Measurements from ENCODE around the gene TMEM115. TPM values are rescaled to one million over a fixed set of nuclear protein-coding genes. Genes with fewer than 3 reads are reported as not detected.
"Not testable (repeated sequence)": the region's sequence is repeated elsewhere in the genome, so short reads cannot be mapped to it uniquely, and the experiment has no call there.

The TMEM115 gene
- total RNA-seq, 1 donor from 2014 or later: 77.0 TPM

DNA sequence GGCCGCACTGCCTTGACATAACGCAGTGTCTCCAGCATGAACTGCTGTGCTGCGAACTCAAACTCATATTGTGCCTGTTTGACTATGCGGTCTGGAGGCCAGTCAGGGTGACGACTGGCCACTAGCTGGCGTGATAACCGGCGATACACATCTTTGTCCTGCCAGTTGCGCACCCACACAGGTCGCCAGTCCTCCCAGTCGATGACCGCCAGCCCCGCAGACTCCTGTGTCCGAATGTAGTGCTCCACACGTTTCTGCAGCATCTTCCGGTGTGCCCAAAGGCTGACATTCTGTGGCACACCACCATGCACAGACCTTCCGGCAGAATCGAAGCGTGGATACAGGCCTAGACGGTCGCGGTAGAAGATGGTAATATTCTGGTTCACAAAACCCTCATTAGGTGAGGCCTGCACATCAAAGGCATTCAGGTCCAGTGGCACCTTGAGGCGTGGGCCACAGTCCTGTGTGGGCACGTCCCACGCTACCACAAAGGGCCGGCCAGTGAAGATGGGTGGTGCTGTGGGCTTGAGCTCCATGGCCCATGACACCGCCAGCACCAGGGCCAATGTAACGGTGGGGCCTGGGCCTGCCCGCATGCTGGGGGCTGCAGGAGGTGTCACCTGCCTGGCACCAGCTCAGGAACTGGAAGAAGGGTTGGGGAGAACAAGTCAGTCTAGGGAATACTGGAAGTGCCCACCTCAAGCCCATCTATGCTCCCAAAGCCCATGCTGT lies 39.3 kb downstream of the TMEM115 start:
- no peak for DNase-seq (ENCODE audit: extremely low read depth, low read depth, low spot score)

DNA sequence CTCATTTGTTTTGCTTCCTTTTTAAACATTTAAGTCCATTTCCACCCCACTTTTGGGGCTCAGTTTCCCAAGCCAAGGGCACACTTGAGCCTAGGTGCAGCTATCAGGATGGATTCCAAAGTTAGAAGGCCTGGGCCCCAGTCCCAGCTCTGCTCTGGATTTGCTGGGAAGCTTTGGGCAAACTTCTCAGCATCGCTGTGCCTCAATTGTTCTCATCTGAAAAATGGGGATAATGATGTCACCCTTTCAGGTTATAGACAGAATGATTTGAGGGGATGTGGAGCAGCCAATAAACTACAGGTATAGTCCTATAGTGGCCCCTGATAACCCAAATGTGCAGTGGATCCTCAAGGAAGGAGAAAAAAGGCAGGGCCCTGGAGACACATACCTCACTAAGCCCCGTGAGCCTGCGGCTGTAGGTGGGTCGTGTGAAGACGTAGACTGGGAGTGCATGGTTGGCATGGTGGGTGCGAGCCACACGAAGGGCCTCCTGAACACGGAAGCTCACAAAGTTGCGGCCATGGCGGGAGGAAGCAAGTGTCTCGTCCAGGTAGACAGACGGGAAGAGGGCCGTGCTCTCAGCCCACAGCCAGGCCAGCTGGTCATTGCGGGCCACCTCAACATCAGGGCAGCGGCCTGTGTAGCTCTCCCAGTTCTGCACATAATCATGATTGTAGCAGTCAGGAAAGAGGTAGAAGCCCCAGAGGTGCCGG lies 40.0 kb downstream of the TMEM115 start:
- DNase-seq (ENCODE audit: extremely low read depth, low read depth, low spot score): no peak

DNA sequence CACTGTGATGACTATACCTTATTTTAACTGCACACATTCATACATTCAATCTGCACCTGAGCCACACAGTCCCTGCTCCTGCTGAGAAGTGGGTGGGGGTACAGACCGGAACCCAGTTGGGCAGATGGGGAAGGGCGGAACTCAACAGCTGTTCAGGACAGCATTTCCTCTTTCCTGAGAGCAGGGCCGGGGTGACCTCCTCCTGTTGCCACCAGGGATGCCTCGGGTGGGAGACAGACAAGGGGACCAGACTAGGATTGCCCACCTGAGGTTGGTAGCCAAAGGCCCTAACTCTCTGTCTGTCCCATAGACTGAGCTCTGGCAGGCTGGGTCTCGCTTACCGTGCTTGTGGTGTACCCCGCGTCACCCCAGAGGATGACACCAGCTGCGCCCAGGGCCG lies 40.7 kb downstream of the TMEM115 start:
- no peak for DNase-seq (ENCODE audit: extremely low read depth, low read depth, low spot score)

DNA sequence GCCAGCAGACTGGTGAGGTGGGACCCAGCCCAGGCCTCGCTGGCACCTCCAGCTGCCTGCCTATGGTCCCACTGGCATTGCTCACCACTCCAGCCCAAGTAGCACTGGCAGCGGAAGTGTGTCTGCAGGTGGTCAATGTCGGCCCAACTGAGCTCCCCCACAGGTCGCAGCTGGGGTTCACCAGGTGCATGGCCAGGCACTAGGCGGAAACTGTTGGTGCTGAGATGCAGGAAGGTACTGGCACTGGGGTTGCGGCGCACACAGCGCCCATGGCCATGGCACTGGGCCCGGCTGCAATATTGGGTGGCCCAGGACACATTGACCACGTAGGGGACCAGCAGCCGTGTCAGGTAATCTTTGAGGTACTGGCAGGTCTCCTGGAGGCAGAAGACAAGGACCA lies 41.2 kb downstream of the TMEM115 start:
- no peak for DNase-seq (ENCODE audit: extremely low read depth, low read depth, low spot score)

DNA sequence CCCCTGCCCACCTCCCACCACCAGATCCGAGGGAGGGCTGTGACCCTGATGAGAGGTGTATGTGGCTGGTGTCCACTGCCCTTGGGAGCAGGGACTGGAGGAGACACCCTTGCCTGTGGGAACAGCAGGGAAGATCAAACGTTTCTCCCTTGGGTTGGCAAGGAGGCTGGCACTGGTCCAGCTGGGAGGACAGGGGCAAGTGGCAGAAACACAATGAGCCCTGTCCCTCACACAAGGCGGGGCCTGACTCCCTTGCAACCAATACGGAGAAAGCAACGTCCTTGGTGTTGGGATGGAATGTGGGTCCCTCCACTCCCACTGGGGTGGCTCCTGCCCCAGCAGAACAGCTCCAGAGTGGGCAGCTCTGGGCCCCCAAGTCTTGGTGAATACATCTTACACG lies 42.0 kb downstream of the TMEM115 start:
- DNase-seq (ENCODE audit: extremely low read depth, low read depth, low spot score): no peak

DNA sequence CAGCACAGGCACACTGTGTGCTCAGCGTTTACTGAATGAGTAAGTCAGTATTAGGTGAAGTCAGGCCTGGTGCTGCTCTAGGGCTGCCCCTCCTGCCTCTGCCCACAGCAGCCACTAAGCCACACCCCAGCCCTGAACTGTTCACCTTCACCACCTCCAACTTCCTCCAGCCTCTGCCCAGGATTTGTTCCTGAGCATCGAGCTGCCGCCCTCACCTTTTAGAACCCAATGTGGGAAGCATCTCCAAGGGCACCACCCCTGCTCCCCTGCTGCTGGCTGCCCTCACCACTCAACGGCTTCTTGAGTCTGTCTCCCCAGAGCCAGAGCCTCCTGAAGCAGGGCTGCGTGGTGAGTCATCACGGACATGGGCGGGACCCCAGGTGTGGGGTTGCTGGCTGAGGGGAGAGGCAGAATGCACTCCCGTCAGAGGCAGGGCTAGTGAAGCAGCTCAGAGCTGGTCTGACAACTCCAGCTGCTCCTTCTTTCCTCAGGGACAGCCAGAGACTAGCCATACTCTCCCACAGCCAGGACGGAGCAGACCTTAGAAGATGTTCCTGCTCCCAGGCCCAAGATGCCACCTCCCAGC lies 42.6 kb downstream of the TMEM115 start:
- DNase-seq (ENCODE audit: extremely low read depth, low read depth, low spot score): no peak

DNA sequence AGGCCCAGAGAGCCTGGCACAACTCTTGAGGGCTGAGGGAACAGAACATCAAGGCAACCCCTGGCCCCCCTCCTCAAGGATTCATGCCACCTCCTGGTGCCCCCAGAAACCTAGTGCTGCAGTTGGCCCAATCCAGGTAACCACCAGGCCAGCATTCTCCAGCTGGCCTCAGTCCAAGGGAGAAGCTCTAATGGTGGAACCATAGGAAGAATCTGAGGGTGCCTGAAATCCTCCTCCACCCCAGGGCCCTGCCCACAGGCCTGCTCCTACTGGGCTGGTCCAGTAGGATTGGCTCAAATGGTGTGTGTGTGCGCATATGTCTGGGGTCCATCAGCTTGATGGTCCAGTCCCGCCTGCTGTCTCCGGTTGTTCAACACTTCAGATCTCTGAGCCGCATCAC lies 44.5 kb downstream of the TMEM115 start:
- DNase-seq (ENCODE audit: extremely low read depth, low read depth, low spot score): no peak

DNA sequence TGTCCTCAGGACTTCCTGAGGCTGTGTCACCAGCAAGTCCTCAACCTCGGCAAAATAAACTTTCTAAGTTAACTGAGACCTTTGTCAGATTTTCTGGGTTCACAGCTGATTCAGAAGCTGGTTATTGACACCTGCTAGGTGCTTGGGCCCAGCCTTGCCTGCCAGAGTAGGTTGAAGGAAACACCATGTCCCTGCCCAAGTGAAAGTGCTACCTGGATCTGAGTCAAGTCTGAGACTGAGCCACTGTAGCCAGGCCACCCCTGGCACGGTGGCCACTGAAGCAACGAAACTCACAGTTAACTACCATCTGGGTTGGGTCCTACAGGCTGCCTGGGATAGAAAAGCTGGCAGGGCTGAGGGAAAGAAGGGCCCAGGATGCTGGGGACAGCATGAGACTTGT lies 45.0 kb downstream of the TMEM115 start:
- no peak for DNase-seq (ENCODE audit: extremely low read depth, low read depth, low spot score)

DNA sequence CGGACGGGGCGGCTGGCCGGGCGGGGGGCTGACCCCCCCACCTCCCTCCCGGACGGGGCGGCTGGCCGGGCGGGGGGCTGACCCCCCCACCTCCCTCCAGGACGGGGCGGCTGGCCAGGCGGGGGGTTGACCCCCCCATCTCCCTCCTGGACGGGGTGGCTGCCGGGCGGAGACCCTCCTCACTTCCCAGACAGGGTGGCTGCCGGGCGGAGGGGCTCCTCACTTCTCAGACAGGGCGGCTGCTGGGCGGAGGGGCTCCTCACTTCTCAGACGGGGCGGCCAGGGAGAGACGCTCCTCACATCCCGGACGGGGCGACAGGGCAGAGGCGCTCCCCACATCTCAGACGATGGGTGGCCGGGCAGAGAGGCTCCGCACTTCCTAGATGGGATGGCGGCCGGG lies 47.3 kb downstream of the TMEM115 start:
- not testable (repeated sequence) for DNase-seq (ENCODE audit: extremely low read depth, low read depth, low spot score)

Other genes with a start within 250 kb of the TMEM115 start
- 95.6 and 106 TPM in 2 replicates for gene SEMA3F, start 204.2 kb downstream of the TMEM115 start, total RNA-seq
- not detected in 2 replicates for gene GNAT1, start 167.9 kb downstream of the TMEM115 start, total RNA-seq
- gene SLC38A3, start 154.2 kb downstream of the TMEM115 start, total RNA-seq: not detected in 2 replicates
- 893 and 1,142 TPM in 2 replicates for gene GNAI2, start 123.3 kb downstream of the TMEM115 start, total RNA-seq
- gene SEMA3B, start 90.4 kb downstream of the TMEM115 start, total RNA-seq: 0.34 and 2.2 TPM in 2 replicates
- gene LSMEM2, start 80.4 kb downstream of the TMEM115 start, total RNA-seq: not detected in 2 replicates
- 60.3 and 72.4 TPM in 2 replicates for gene IFRD2, start 67.1 kb downstream of the TMEM115 start, total RNA-seq
- 7.6 and 18.4 TPM in 2 replicates for gene HYAL3, start 60.1 kb downstream of the TMEM115 start, total RNA-seq
- gene NAA80, start 60.1 kb downstream of the TMEM115 start, total RNA-seq: 11.8 and 14.0 TPM in 2 replicates
- 0.73 and 1.2 TPM in 2 replicates for gene HYAL1, start 55.9 kb downstream of the TMEM115 start, total RNA-seq
- gene HYAL2, start 36.8 kb downstream of the TMEM115 start, total RNA-seq: 676 and 849 TPM in 2 replicates
- 28.0 and 85.3 TPM in 2 replicates for gene TUSC2, start 31.3 kb downstream of the TMEM115 start, total RNA-seq
- gene RASSF1, start 18.7 kb downstream of the TMEM115 start, total RNA-seq: 23.8 and 40.5 TPM in 2 replicates
- gene ZMYND10, start 13.8 kb downstream of the TMEM115 start, total RNA-seq: 0.12 and 0.44 TPM in 2 replicates
- gene NPRL2, start 8.7 kb downstream of the TMEM115 start, total RNA-seq: 20.9 and 22.7 TPM in 2 replicates
- gene CYB561D2, start 8.7 kb downstream of the TMEM115 start, total RNA-seq: 16.2 and 19.8 TPM in 2 replicates
- gene CACNA2D2, start 144.1 kb upstream of the TMEM115 start, total RNA-seq: 0.10 TPM in 1 of 2 replicates, not detected in the other
- 4.2 and 4.8 TPM in 2 replicates for gene C3orf18, start 208.2 kb upstream of the TMEM115 start, total RNA-seq
- gene HEMK1, start 210.0 kb upstream of the TMEM115 start, total RNA-seq: 12.9 and 13.8 TPM in 2 replicates

Measured in glomerular endothelial cell (primary cell).